K562 (cell line): Measurements from ENCODE around the gene RPP25. TPM values are rescaled to one million over a fixed set of nuclear protein-coding genes. Genes with fewer than 3 reads are reported as not detected.
A peak's percentile ranks its signal among the peaks of the same experiment; 100 is the strongest.

ENCODE experiments used
- ATAC-seq: fragments of 200-7000 bp; cut with Tn5 transposase; 3 replicates; pipeline ENCODE4 v1.9.1; 2020; ENCODE audit warnings: moderate library complexity
- BruUV-seq: library from RNA; stranded (reverse); fragments of 400-500 nt; replicated peaks from 2 replicates; lab custom pipeline; 2021; lab: Mats Ljungman, UMichigan
- CTCF ChIA-PET: fragments of 300-600 bp; formaldehyde crosslinking; extraction: SDS; loops from one replicate; lab custom pipeline; 2021; ENCODE audit warnings: low intra/inter-chr PET ratio; lab: Yijun Ruan, JAX
- POLR2A ChIA-PET: fragments of 300-600, 350-650 bp; sonication (Branson Sonifier 250); formaldehyde crosslinking; extraction: SDS; loops from one replicate; lab custom pipeline; 2021; ENCODE audit warnings: antibody characterized with exemption, inconsistent platforms; lab: Yijun Ruan, JAX
- DNase-seq, 4 experiments: peaks; one replicate each; pipeline versions ENCODE4 v3.0.0 to v3.0.0-alpha.2; 2011 to 2018; ENCODE audit warnings: low spot score in 3 of 4, mixed read lengths in 3 of 4; ENCODE audit errors: extremely low read depth in 1 of 4
- FAIRE-seq: peaks from 2 replicates; lab custom pipeline; 2011; peaks lifted over from hg19 to GRCh38; lab: Jason Lieb, UNC
- H2AFZ ChIP-seq: 2 replicates; pipeline ENCODE4 v1.6.0; 2011; ENCODE audit warnings: low read depth, low read length, control low read depth, inconsistent platforms
- H3K27ac ChIP-seq: fragments of 200-600 bp; 3 replicates; pipeline ENCODE4 v1.8.0; 2011; ENCODE audit warnings: low read depth, mild to moderate bottlenecking, control low read depth, inconsistent platforms, low read length, moderate library complexity, mixed read lengths; ENCODE audit errors: extremely low read depth
- H3K27me3 ChIP-seq, 2 experiments: fragments of 300-600 bp in 1 of 2; 2 replicates in 1 of 2; 3 replicates in 1 of 2; pipeline versions ENCODE4 v1.6.0 to v1.8.0; 2011; ENCODE audit warnings: inconsistent platforms in 2 of 2, low read length in 2 of 2, mild to moderate bottlenecking in 1 of 2, mixed read lengths in 1 of 2, moderate library complexity in 1 of 2; ENCODE audit not compliant: control insufficient read depth in 2 of 2, insufficient read depth in 2 of 2
- H3K36me3 ChIP-seq: fragments of 300-600 bp; 3 replicates; pipeline ENCODE4 v1.8.0; 2011; ENCODE audit warnings: mild to moderate bottlenecking, low read length, inconsistent platforms; ENCODE audit not compliant: control insufficient read depth, insufficient read depth
- H3K4me1 ChIP-seq, 2 experiments: fragments of 200-600 bp in 1 of 2; replicated peaks in 1 of 2; 2 replicates in 1 of 2; 3 replicates in 1 of 2; pipeline versions ENCODE4 v1.5.1 to v1.8.0; 2011; ENCODE audit warnings: inconsistent platforms in 2 of 2, low read length in 2 of 2, mild to moderate bottlenecking in 1 of 2, mixed read lengths in 1 of 2, moderate library complexity in 1 of 2; ENCODE audit not compliant: control insufficient read depth in 2 of 2, insufficient read depth in 2 of 2
- H3K4me2 ChIP-seq: 2 replicates; pipeline ENCODE4 v1.6.1; 2011; ENCODE audit warnings: low read length, control low read depth, inconsistent platforms, mixed read lengths; ENCODE audit not compliant: insufficient read depth
- H3K4me3 ChIP-seq: fragments of 200-600 bp; sonication (generic), shearing (Covaris generic); 2 replicates; pipeline ENCODE4 v1.5.1; 2016; ENCODE audit warnings: control low read depth, inconsistent platforms
- H3K79me2 ChIP-seq: fragments of 200-600 bp; 3 replicates; pipeline ENCODE4 v1.8.0; 2011; ENCODE audit warnings: low read length, inconsistent platforms; ENCODE audit not compliant: control insufficient read depth, insufficient read depth
- H3K9ac ChIP-seq, 2 experiments: 2 replicates each; pipeline versions ENCODE4 v1.6.0 to v1.6.1; 2011; ENCODE audit warnings: low read depth in 2 of 2, low read length in 2 of 2, control low read depth in 1 of 2, inconsistent platforms in 1 of 2, mild to moderate bottlenecking in 1 of 2, mixed read lengths in 1 of 2; ENCODE audit not compliant: insufficient read depth in 1 of 2
- H3K9me1 ChIP-seq: one replicate; pipeline ENCODE4 v1.6.0; 2011; ENCODE audit warnings: inconsistent platforms, mild to moderate bottlenecking, low read length, moderate library complexity; ENCODE audit not compliant: control insufficient read depth, insufficient read depth
- H3K9me3 ChIP-seq: replicated peaks from 2 replicates; pipeline ENCODE4 v1.5.1; 2011; ENCODE audit warnings: low read depth, low read length, inconsistent platforms; ENCODE audit not compliant: control insufficient read depth, insufficient read depth
- H4K20me1 ChIP-seq: replicated peaks from 2 replicates; pipeline ENCODE4 v1.6.1; 2011; ENCODE audit warnings: low read length, inconsistent platforms, mixed read lengths; ENCODE audit not compliant: control insufficient read depth, insufficient read depth
- CBFA2T2 ChIP-seq: fragments of 450-650 bp; conservative IDR thresholded peaks from 2 replicates; pipeline ENCODE4 v1.6.1; 2017; ENCODE audit warnings: mild to moderate bottlenecking
- CBFA2T3 ChIP-seq: fragments of 450-650 bp; IDR thresholded peaks from 2 replicates; pipeline ENCODE4 v1.6.1; 2017
- EGR1 ChIP-seq: fragments of 450-650 bp; conservative IDR thresholded peaks from 2 replicates; pipeline ENCODE4 v1.6.1; 2017; ENCODE audit warnings: mild to moderate bottlenecking
- GMEB1 ChIP-seq: fragments of 250-450 bp; sonication (Bioruptor Pico); IDR thresholded peaks from 2 replicates; pipeline ENCODE4 v1.4.0; 2020; ENCODE audit warnings: mild to moderate bottlenecking
- MYBL2 ChIP-seq, 2 experiments: fragments of 450-650 bp in 1 of 2; sonication (generic) in 1 of 2; formaldehyde crosslinking in 1 of 2; IDR thresholded peaks; 2 replicates each; pipeline versions ENCODE4 v1.6.1 to v1.8.1; 2017 to 2022; ENCODE audit warnings: borderline replicate concordance in 1 of 2, inconsistent platforms in 1 of 2, low read depth in 1 of 2, mild to moderate bottlenecking in 1 of 2, missing genetic modification reagents in 1 of 2, moderate library complexity in 1 of 2
- TBL1XR1 ChIP-seq, 2 experiments: IDR thresholded peaks; 2 replicates each; pipeline ENCODE4 v1.6.1; 2012; ENCODE audit warnings: improper control_type of control experiment in 2 of 2, low read length in 2 of 2, mild to moderate bottlenecking in 1 of 2
- ZNF354B ChIP-seq: fragments of 250-450 bp; sonication (Bioruptor Pico); IDR thresholded peaks from 2 replicates; pipeline ENCODE4 v1.4.0; 2020
- ZNF431 ChIP-seq: sonication (generic); formaldehyde crosslinking; IDR thresholded peaks from 2 replicates; pipeline ENCODE4 v1.8.0; 2022; ENCODE audit warnings: mild to moderate bottlenecking, missing genetic modification reagents
- WGBS: fragments of 100-300 bp; shearing (Covaris generic); methylation state at CpG from one replicate; pipeline ENCODE4 v1.1.6; 2016; ENCODE audit warnings: low coverage, mixed read lengths; ENCODE audit not compliant: insufficient coverage; ENCODE audit errors: missing lambda C conversion rate; 5-methylcytosine and 5-hydroxymethylcytosine counted together
- in situ Hi-C: fragments of 300-500 bp; cut with MboI; formaldehyde crosslinking; loops from 4 replicates; pipeline ENCODE4 v1.15.0; 2018; ENCODE audit warnings: inconsistent platforms, mixed read lengths
- intact Hi-C: fragments of 100-400 bp; cut with micrococcal nuclease; formaldehyde crosslinking; loops from 2 replicates; pipeline ENCODE4 v1.14.2; 2022
- polyA plus RNA-seq, 8 experiments: library from polyadenylated mRNA; depleted of rRNA in 4 of 8; stranded (reverse) in 5 of 8; unstranded in 3 of 8; fragments of >200 nt; fragmentation: Nextera tagmentation in 2 of 8; fragmentation: Illumina TruSeq in 1 of 8; extraction: Ambion mirVana in 2 of 8; extraction: Trizol in 1 of 8; gene quantifications; 2 replicates each; pipeline versions ENCODE4 v1.2.1 to v1.2.3, GENCODE V29; 2011 to 2014; ENCODE audit warnings: inconsistent platforms in 1 of 8, missing spikeins in 1 of 8
- total RNA-seq, 7 experiments: library from RNA; depleted of rRNA in 6 of 7; stranded (reverse); fragments of >200 nt in 6 of 7; fragmentation: Illumina TruSeq in 2 of 7; extraction: Trizol in 2 of 7; gene quantifications; 2 replicates each; pipeline versions ENCODE4 v1.2.1 to v1.2.3, GENCODE V29; 2011 to 2021; ENCODE audit warnings: low replicate concordance in 1 of 7

RPP25 gene
- total and polyA plus RNA-seq, 9 of the 15 experiments (the other 6 are each of a cell fraction or from before 2014, with no cell fraction given), result 1.1 to 12.3 (median 5.6) TPM

- intact Hi-C loops, result no loop called here
- Histone ChIP-seq H3K9me3 (no peaks in the 10 kb centered on the region), H3K27me3 (peaks cover 17 to 55% of the 10 kb centered on the region in 2 experiments; a peak in 4 of 5 replicates), H3K9me1 (no peaks in the 10 kb centered on the region), H3K9ac (no peak overlapping the region), H3K4me2 (no peak overlapping the region), H3K79me2 (no peaks in the 10 kb centered on the region), H3K4me3 (no peak overlapping the region), H3K36me3 (no peaks in the 10 kb centered on the region), H2AFZ (no peak overlapping the region), H3K27ac (no peak overlapping the region), H3K4me1 (no peaks in the 10 kb centered on the region; a peak in 2 of 5 replicates), H4K20me1 (peaks cover 5% of the 10 kb centered on the region)
- in situ Hi-C loops, result no loop called here
- FAIRE-seq, result no peak
- peak; percentile 65 for ATAC-seq
- ChIA-PET CTCF (no interaction called here), POLR2A (interaction anchor here (0.7 kb wide), 1 partner anchor 201 kb away, joined by 3 read pairs; no protein-coding TSS in a partner anchor)
- DNase-seq, result peak in 1 of 4 experiments; percentile 24
- TF ChIP-seq ZNF354B (CRISPR knock-in tag), result no peak
- TF ChIP-seq EGR1, result peak; percentile 44; the same call in 1 of the 2 replicates
- no peak for TF ChIP-seq MYBL2 (IDR thresholded peaks at IDR 0.05; ENCODE audit: low read depth)
- no peak for TF ChIP-seq MYBL2 (CRISPR knock-in tag; IDR thresholded peaks at IDR 0.05; ENCODE audit: borderline replicate concordance)
- no peak for TF ChIP-seq GMEB1
- TF ChIP-seq CBFA2T3, result peak; percentile 71
- TF ChIP-seq CBFA2T2, result peak; percentile 60
- no peak for TF ChIP-seq ZNF431 (CRISPR knock-in tag)
- TF ChIP-seq TBL1XR1 (IDR thresholded peaks at IDR 0.05; ENCODE audit: low read length in 2 of 2), result no peak
- no TSS peak for BruUV-seq
- WGBS, result 0% methylated on average over 6 of the region's 6 CpGs
These were observed 44.7 kb upstream of the RPP25 start for GRCh38 chr15:75001310-75001709.
